Measurements from ENCODE around the gene AKT1.

The AKT1 gene

GRCh38 chr14:104728631-104729030 is 66.9 kb downstream of the AKT1 start:
- peaks cover 21% of the 10 kb centered on the region for H3K27me3 Mint-ChIP-seq (ENCODE audit: low read depth, poor library complexity)
- no peaks in the 10 kb centered on the region for H3K9me3 Mint-ChIP-seq
- no peak overlapping the region for H3K4me3 Mint-ChIP-seq
- no peak for DNase-seq
- H3K4me1 Mint-ChIP-seq: peaks cover 12% of the 10 kb centered on the region
- no peaks in the 10 kb centered on the region for H3K36me3 Mint-ChIP-seq (ENCODE audit: low read depth)
- no peak for TF ChIP-seq CTCF (IDR thresholded peaks at IDR 0.05)
- no peak overlapping the region for H3K27ac Mint-ChIP-seq

GRCh38 chr14:104726600-104727451 is 68.7 kb downstream of the AKT1 start:
- H3K36me3 Mint-ChIP-seq (ENCODE audit: low read depth): no peaks in the 10 kb centered on the region
- H3K4me1 Mint-ChIP-seq: peaks cover 17% of the 10 kb centered on the region
- no peak overlapping the region for H3K4me3 Mint-ChIP-seq
- H3K9me3 Mint-ChIP-seq: no peaks in the 10 kb centered on the region
- H3K27ac Mint-ChIP-seq: no peak overlapping the region
- peak; percentile 40 for DNase-seq
- H3K27me3 Mint-ChIP-seq (ENCODE audit: low read depth, poor library complexity): peaks cover 21% of the 10 kb centered on the region
- TF ChIP-seq CTCF (IDR thresholded peaks at IDR 0.05): no peak

GRCh38 chr14:104725772-104726548 is 69.6 kb downstream of the AKT1 start:
- no peak for DNase-seq
- TF ChIP-seq CTCF (IDR thresholded peaks at IDR 0.05): no peak
- Mint-ChIP-seq H3K27ac (no peak overlapping the region), H3K27me3 (ENCODE audit: low read depth, poor library complexity) (peaks cover 23% of the 10 kb centered on the region), H3K4me3 (peak overlapping the region; percentile 84), H3K9me3 (no peaks in the 10 kb centered on the region), H3K4me1 (peaks cover 17% of the 10 kb centered on the region), H3K36me3 (ENCODE audit: low read depth) (no peaks in the 10 kb centered on the region)

GRCh38 chr14:104724981-104725771 is 70.4 kb downstream of the AKT1 start:
- Mint-ChIP-seq H3K9me3 (no peaks in the 10 kb centered on the region), H3K4me1 (peaks cover 17% of the 10 kb centered on the region), H3K27ac (no peak overlapping the region), H3K4me3 (peak overlapping the region; percentile 84), H3K36me3 (ENCODE audit: low read depth) (no peaks in the 10 kb centered on the region), H3K27me3 (ENCODE audit: low read depth, poor library complexity) (peaks cover 23% of the 10 kb centered on the region)
- peak; percentile 63 for DNase-seq
- TF ChIP-seq CTCF (IDR thresholded peaks at IDR 0.05): peak; percentile 41

GRCh38 chr14:104724407-104724980 is 71.1 kb downstream of the AKT1 start:
- Mint-ChIP-seq H3K9me3 (no peaks in the 10 kb centered on the region), H3K27ac (no peak overlapping the region), H3K27me3 (ENCODE audit: low read depth, poor library complexity) (peaks cover 23% of the 10 kb centered on the region), H3K36me3 (ENCODE audit: low read depth) (peaks cover 5% of the 10 kb centered on the region), H3K4me3 (peak overlapping the region; percentile 84), H3K4me1 (peaks cover 17% of the 10 kb centered on the region)
- TF ChIP-seq CTCF (IDR thresholded peaks at IDR 0.05): no peak
- DNase-seq: no peak

All from nephron progenitor cell (in vitro differentiated cells).